Nucleus accumbens (tissue), 56 donors: ENCODE data around the gene FBXO48.

ENCODE experiments used
- DNase-seq, 56 donors: peaks; one replicate each; lab custom pipeline; 2025; lab: John Stamatoyannopoulos, UW

Gene FBXO48

GRCh38 chr2:68414876-68415275, 52.2 kb downstream of the FBXO48 start:
- no peak for DNase-seq

GRCh38 chr2:68414452-68414851, 52.6 kb downstream of the FBXO48 start:
- DNase-seq: no peak

- DNase-seq: no peak
Observed at GRCh38 chr2:68413466-68413865, 53.6 kb downstream of the FBXO48 start.

GRCh38 chr2:68412127-68412819, 54.8 kb downstream of the FBXO48 start:
- no peak for DNase-seq

GRCh38 chr2:68411397-68412126, 55.5 kb downstream of the FBXO48 start:
- no peak for DNase-seq
